Transverse colon (tissue), 3 donors: ENCODE data around the gene ARL4D.

Source experiments
- CTCF ChIP-seq, 5 experiments: fragments of 200-600 bp in 3 of 5; fragments of 450-650 bp in 2 of 5; sonication (generic) in 3 of 5; IDR thresholded peaks; 1 replicate in 2 of 5; 2 replicates in 3 of 5; pipeline ENCODE4 v1.5.1; 2016 to 2017; ENCODE audit warnings: antibody characterized with exemption in 5 of 5, inconsistent platforms in 3 of 5, mild to moderate bottlenecking in 2 of 5, moderate library complexity in 1 of 5
- POLR2A ChIP-seq: fragments of 450-650 bp; IDR thresholded peaks from one replicate; pipeline ENCODE4 v1.6.1; 2016; ENCODE audit warnings: antibody characterized with exemption, mild to moderate bottlenecking, moderate library complexity

- TF ChIP-seq CTCF (IDR thresholded peaks at IDR 0.05) = no peak
- TF ChIP-seq POLR2A = no peak
These were observed 31.7 kb upstream of the ARL4D start for GRCh38 chr17:43366891-43367736.
